Panc1 (cell line): ENCODE data around the gene ADM2.

Experiments
- POLR2AphosphoS5 ChIP-seq: IDR thresholded peaks from 2 replicates; pipeline ENCODE4 v1.6.1; 2012; ENCODE audit warnings: mild to moderate bottlenecking, low read depth, low read length, moderate library complexity
- TF ChIP-seq, protein P1 (sequence below): fragments of 450-650 bp; IDR thresholded peaks from 2 replicates; pipeline ENCODE4 v1.5.1; 2017; ENCODE audit warnings: mild to moderate bottlenecking
- TF ChIP-seq, protein P2 (sequence below), 2 experiments: IDR thresholded peaks; 2 replicates each; pipeline ENCODE4 v1.6.1; 2011 to 2012; ENCODE audit warnings: low read depth in 2 of 2, control low read depth in 1 of 2, low read length in 1 of 2, mild to moderate bottlenecking in 1 of 2, moderate library complexity in 1 of 2; ENCODE audit not compliant: insufficient read depth in 1 of 2

DNA sequence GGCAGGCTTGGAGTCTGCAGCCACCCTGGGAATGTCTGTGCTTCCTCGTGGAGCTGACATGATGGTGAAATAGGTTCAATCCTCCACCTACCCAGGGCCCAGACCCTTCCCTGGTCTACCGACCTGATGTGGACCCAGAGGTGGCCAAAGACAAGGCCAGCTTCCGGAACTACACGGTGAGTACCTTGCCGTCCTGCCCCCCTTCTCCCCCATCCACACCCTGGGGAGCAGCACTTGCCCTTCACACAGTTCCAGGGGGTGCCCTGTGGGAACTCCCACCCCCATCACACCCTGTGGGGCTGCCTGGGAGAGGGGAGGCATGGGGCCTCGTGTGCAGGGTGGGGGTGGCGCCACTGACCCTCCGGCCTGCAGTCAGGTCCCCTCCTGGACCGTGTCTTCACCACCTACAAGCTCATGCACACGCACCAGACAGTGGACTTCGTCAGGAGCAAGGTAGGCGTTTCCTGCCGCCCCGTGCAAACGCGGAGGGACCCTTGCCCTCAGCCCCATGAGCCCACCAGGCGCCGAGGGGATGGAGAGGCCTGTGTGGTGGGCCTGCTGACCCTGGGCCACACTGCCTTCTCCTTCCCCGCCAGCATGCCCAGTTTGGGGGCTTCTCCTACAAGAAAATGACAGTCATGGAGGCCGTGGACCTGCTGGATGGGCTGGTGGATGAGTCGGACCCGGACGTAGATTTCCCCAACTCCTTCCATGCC is 6.1 kb downstream of the ADM2 start:
- TF ChIP-seq, protein P1, sequence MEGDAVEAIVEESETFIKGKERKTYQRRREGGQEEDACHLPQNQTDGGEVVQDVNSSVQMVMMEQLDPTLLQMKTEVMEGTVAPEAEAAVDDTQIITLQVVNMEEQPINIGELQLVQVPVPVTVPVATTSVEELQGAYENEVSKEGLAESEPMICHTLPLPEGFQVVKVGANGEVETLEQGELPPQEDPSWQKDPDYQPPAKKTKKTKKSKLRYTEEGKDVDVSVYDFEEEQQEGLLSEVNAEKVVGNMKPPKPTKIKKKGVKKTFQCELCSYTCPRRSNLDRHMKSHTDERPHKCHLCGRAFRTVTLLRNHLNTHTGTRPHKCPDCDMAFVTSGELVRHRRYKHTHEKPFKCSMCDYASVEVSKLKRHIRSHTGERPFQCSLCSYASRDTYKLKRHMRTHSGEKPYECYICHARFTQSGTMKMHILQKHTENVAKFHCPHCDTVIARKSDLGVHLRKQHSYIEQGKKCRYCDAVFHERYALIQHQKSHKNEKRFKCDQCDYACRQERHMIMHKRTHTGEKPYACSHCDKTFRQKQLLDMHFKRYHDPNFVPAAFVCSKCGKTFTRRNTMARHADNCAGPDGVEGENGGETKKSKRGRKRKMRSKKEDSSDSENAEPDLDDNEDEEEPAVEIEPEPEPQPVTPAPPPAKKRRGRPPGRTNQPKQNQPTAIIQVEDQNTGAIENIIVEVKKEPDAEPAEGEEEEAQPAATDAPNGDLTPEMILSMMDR = no peak
- TF ChIP-seq, protein P2, sequence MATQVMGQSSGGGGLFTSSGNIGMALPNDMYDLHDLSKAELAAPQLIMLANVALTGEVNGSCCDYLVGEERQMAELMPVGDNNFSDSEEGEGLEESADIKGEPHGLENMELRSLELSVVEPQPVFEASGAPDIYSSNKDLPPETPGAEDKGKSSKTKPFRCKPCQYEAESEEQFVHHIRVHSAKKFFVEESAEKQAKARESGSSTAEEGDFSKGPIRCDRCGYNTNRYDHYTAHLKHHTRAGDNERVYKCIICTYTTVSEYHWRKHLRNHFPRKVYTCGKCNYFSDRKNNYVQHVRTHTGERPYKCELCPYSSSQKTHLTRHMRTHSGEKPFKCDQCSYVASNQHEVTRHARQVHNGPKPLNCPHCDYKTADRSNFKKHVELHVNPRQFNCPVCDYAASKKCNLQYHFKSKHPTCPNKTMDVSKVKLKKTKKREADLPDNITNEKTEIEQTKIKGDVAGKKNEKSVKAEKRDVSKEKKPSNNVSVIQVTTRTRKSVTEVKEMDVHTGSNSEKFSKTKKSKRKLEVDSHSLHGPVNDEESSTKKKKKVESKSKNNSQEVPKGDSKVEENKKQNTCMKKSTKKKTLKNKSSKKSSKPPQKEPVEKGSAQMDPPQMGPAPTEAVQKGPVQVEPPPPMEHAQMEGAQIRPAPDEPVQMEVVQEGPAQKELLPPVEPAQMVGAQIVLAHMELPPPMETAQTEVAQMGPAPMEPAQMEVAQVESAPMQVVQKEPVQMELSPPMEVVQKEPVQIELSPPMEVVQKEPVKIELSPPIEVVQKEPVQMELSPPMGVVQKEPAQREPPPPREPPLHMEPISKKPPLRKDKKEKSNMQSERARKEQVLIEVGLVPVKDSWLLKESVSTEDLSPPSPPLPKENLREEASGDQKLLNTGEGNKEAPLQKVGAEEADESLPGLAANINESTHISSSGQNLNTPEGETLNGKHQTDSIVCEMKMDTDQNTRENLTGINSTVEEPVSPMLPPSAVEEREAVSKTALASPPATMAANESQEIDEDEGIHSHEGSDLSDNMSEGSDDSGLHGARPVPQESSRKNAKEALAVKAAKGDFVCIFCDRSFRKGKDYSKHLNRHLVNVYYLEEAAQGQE (IDR thresholded peaks at IDR 0.05; ENCODE audit: insufficient read depth in 1 of 2, low read depth in 2 of 2, low read length in 1 of 2) = no peak
- TF ChIP-seq POLR2AphosphoS5 = no peak
